Upper lobe of right lung (tissue), 1 donor: ENCODE data around the gene EDRF1. TPM values are rescaled to one million over a fixed set of nuclear protein-coding genes. Genes with fewer than 3 reads are reported as not detected.

Source experiments
- ATAC-seq: fragments of 200-7000 bp; cut with Tn5 transposase; one replicate; pipeline ENCODE4 v1.9.1; 2020; ENCODE audit warnings: mild to moderate bottlenecking, moderate library complexity
- DNase-seq: peaks from one replicate; pipeline ENCODE4 v3.0.0-alpha.2; 2020
- H3K27ac ChIP-seq: fragments of 200-600 bp; one replicate; pipeline ENCODE4 v1.8.0; 2022
- H3K27me3 ChIP-seq: fragments of 200-600 bp; one replicate; pipeline ENCODE4 v1.8.0; 2022; ENCODE audit warnings: mild to moderate bottlenecking
- H3K36me3 ChIP-seq: fragments of 200-600 bp; one replicate; pipeline ENCODE4 v1.8.0; 2022
- H3K4me1 ChIP-seq: fragments of 200-600 bp; one replicate; pipeline ENCODE4 v1.8.0; 2022
- H3K4me3 ChIP-seq: fragments of 200-600 bp; one replicate; pipeline ENCODE4 v1.8.0; 2022; ENCODE audit warnings: mild to moderate bottlenecking
- H3K9me3 ChIP-seq: fragments of 200-600 bp; one replicate; pipeline ENCODE4 v1.8.0; 2022
- intact Hi-C: fragments of 100-400 bp; cut with DNase I; formaldehyde crosslinking; loops from one replicate; pipeline ENCODE4 v1.11.0; 2022
- total RNA-seq: library from RNA; stranded (reverse); fragmentation: NEBNext Ultra II Directional; extraction: Animal tissue kit (Norgen Biotek cat#: 25700); gene quantifications from one replicate; pipeline ENCODE4 v1.2.1, GENCODE V29; 2021
- TF ChIP-seq, protein P1 (sequence below): fragments of 200-600 bp; IDR thresholded peaks from one replicate; pipeline ENCODE4 v1.8.0; 2022; ENCODE audit warnings: antibody characterized with exemption
- donor health status: DM: no; HTN: yes; CAD: no; lungs with severe emphysema.

EDRF1 gene
- total RNA-seq, 1 donor from 2014 or later = 20.8 TPM

DNA sequence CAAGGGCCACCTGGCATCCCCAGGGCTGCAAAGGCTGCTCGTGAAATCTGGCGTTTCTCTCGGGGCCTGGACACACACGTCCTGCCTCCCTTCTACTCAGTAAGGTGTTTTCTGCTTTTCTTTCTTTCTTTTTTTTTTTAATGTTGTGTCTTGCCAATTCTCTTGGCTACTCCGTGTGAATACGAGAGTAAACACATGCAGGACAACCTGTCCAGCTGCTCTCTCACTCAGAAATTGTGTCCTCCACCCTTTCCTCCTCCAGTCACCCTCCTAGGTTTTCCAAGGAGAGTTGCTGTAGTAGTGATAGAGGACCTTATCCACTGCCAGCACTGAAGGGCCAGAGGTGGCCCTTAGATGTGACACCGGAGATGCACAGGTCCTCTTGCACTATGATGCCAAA is 35.7 kb upstream of the EDRF1 start:
- Histone ChIP-seq H3K4me3 (no peak overlapping the region), H3K36me3 (no peaks in the 10 kb centered on the region), H3K4me1 (no peaks in the 10 kb centered on the region), H3K27ac (no peak overlapping the region), H3K9me3 (no peaks in the 10 kb centered on the region), H3K27me3 (no peaks in the 10 kb centered on the region)
- intact Hi-C loops = no loop called here
- TF ChIP-seq, protein P1, sequence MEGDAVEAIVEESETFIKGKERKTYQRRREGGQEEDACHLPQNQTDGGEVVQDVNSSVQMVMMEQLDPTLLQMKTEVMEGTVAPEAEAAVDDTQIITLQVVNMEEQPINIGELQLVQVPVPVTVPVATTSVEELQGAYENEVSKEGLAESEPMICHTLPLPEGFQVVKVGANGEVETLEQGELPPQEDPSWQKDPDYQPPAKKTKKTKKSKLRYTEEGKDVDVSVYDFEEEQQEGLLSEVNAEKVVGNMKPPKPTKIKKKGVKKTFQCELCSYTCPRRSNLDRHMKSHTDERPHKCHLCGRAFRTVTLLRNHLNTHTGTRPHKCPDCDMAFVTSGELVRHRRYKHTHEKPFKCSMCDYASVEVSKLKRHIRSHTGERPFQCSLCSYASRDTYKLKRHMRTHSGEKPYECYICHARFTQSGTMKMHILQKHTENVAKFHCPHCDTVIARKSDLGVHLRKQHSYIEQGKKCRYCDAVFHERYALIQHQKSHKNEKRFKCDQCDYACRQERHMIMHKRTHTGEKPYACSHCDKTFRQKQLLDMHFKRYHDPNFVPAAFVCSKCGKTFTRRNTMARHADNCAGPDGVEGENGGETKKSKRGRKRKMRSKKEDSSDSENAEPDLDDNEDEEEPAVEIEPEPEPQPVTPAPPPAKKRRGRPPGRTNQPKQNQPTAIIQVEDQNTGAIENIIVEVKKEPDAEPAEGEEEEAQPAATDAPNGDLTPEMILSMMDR = no peak
- ATAC-seq = no peak
- no peak for DNase-seq

DNA sequence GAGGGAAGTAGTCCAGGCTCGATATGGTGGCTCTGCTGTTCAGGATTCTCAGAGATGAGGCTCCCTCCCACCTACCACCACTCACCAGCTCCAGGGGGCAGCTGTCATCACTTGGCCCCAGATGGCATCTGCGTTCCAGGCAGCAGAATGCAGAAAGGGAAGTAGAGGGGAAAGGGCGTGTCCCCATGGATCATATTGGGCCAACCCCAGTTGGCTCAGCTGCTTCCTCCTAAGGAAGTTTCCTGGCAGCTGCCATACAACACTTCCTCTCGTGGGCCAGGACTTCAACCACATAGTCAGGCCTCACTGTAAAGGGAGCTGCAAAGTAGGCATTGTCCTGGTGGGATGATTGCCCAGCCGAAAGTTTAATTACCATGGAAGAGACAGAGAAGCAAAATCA is 34.9 kb upstream of the EDRF1 start:
- TF ChIP-seq, protein P1 = no peak
- Histone ChIP-seq H3K4me3 (no peak overlapping the region), H3K9me3 (no peaks in the 10 kb centered on the region), H3K27me3 (no peaks in the 10 kb centered on the region), H3K4me1 (no peaks in the 10 kb centered on the region), H3K27ac (no peak overlapping the region), H3K36me3 (no peaks in the 10 kb centered on the region)
- intact Hi-C loops = no loop called here
- no peak for DNase-seq
- ATAC-seq = no peak

DNA sequence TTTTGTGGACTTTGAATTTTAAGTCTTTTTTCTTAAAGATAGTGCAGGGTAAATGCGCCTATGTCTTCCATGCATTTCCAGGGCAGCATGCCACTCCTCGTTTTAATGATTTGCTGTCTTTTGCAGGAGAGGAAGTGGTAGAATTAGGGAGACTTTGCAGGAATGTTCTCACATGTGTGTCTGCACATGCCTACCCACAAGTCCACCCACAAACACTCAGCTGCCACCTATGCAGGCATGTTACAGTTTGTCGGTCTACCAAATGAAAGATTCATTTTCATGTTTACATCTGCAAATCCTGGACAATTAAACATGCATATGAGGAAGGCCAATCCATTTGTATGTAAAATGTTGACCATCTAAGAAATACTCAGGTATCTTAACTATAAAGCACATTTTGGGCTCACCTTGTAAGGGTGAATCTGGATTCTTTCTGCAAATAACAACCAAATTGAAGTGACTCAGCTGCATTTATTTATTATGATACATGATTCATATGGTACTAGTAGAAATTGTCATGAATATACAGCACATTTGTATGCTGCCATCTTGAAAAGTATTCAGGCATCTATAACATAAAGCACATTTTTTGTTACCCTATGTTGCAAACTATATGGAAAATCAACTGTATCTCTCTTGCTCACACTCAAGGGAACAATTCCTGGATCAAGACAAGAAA is 31.9 kb upstream of the EDRF1 start:
- Histone ChIP-seq H3K27me3 (no peaks in the 10 kb centered on the region), H3K4me3 (no peak overlapping the region), H3K9me3 (no peaks in the 10 kb centered on the region), H3K36me3 (no peaks in the 10 kb centered on the region), H3K4me1 (no peaks in the 10 kb centered on the region), H3K27ac (no peak overlapping the region)
- TF ChIP-seq, protein P1 = no peak
- no peak for DNase-seq
- no peak for ATAC-seq
- intact Hi-C loops = no loop called here

DNA sequence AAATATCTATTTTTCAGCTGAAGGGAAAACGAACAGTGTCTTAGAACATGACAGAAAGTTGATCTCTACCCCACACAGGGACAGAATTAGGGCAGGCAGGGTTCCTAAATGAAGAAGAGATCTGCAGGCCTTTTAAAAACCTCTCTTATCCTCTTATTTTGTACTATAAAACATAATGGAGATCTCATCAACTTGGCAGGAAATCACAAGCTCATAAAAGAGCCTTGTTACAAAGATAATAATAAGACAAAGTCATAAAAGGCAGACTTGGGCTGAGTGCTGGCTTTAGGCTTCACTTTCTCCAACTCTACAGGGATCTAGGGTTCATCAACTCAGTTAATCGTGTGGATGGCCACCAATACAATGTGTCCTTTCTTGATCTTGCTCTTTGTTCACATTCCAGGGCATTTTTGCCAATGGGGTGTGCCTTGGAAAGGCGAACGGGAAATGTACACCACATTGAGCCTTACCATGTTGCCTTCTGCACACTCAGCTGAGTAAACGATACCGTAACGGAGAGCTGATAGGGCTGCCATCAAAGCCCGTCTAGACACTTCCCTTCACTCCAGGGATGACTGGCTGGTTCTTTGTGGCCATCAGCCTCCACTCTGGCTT is 29.4 kb upstream of the EDRF1 start:
- Histone ChIP-seq H3K27me3 (no peaks in the 10 kb centered on the region), H3K4me3 (no peak overlapping the region), H3K4me1 (no peaks in the 10 kb centered on the region), H3K36me3 (no peaks in the 10 kb centered on the region), H3K27ac (no peak overlapping the region), H3K9me3 (no peaks in the 10 kb centered on the region)
- intact Hi-C loops = no loop called here
- TF ChIP-seq, protein P1 = no peak
- ATAC-seq (no peak), DNase-seq (no peak)

DNA sequence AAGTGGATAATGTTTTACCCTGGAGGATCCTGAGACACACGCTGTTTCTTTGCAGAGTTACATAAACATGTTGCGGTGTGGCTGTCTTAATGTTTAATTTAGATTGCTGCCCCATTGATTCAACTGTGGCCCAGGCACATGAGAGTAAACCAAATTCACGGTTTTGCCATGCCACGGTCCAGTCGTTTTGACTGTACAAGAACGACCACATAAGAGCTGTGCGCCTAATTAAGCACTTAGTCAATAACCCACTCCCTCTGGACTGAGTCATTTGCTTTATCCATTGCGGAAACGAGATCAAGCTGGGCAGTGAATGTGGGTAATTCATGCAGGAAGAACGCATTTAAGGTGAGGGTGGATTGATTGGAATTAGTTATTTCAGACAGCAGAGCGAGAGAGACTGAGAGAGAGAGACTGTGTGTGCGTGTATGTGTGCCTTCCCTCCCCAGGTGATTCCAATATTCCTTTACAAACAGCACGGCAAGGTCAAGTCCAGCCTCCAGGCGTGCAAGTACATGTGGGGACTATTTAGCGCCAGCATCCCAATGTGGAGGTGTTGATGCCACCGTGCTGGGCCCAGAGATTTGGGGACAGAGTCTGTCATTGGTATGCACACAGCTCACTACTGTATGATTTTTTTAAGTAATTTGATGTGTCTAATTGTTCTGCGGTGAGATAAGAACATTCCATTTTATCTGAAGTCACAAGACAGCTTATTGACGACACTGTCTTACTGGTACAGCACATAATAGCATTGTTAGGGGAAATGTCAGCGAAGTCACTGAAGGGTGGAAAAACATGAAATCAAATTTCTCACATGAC is 28.1 kb upstream of the EDRF1 start:
- no peak overlapping the region for H3K27ac ChIP-seq
- H3K9me3 ChIP-seq = no peaks in the 10 kb centered on the region
- no peaks in the 10 kb centered on the region for H3K36me3 ChIP-seq
- intact Hi-C loops = no loop called here
- ATAC-seq (no peak), DNase-seq (no peak)
- H3K27me3 ChIP-seq = no peaks in the 10 kb centered on the region
- H3K4me3 ChIP-seq = no peak overlapping the region
- H3K4me1 ChIP-seq = no peaks in the 10 kb centered on the region
- TF ChIP-seq, protein P1 = no peak
